Measurements from ENCODE around the gene BABAM2. TPM values are rescaled to one million over a fixed set of nuclear protein-coding genes. Genes with fewer than 3 reads are reported as not detected.

BABAM2 gene
- total and polyA plus RNA-seq, 2 experiments from 2014 or later: 31.8 to 83.3 TPM

DNA sequence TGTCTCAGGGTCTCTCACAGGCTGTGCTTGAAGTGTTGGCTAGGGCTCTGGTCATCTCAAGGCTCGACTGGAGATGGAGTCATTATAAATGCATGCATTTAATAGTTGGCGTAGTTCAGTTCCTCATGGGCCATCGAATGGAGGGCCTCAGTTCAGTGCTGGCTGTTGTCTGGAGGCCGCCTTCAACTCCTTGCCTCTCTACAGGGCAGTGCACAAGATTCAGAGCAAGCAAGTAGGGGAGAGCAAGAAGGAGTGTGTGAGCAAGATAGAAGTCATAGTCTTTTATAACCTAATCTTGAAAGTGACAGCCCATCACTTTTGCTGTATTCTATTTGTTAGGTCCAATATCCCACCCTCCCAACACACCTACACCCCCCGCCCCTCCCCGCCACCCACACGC lies 137.5 kb downstream of the BABAM2 start:
- no peak overlapping the region for H3K27ac ChIP-seq
- no peak overlapping the region for H3K4me3 ChIP-seq
- H3K36me3 ChIP-seq: peaks cover 3% of the 10 kb centered on the region
- H3K9me3 ChIP-seq (ENCODE audit: low read depth): no peaks in the 10 kb centered on the region
- H3K4me1 ChIP-seq (ENCODE audit: low read depth): no peaks in the 10 kb centered on the region
- no peaks in the 10 kb centered on the region for H3K27me3 ChIP-seq
- TF ChIP-seq CTCF (IDR thresholded peaks at IDR 0.05; ENCODE audit: low read depth, low read length): no peak
- DNase-seq (ENCODE audit: low read depth in 1 of 2, low spot score in 1 of 2): no peak

DNA sequence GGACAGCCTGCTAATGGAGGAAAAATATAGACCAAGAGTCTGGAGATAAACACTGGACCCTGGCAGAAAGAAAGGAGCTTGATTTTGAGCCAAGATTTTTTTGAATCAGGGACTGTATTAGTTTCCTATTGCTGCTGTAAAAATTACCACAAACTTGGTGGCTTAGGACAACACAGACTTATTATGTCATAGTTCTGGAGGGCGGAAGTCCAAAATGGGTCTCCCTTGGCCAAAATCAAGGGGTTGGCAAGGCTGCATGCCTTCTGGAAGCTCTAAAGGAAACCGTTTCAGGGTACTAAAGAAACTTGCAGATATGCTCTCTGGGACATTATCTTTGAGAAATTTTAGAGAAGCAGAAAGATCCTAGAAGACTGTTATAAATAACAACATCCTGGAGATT lies 140.1 kb downstream of the BABAM2 start:
- DNase-seq (ENCODE audit: low read depth in 1 of 2, low spot score in 1 of 2): peak in 1 of 2 donors; percentile 13
- Histone ChIP-seq H3K27me3 (no peaks in the 10 kb centered on the region), H3K36me3 (peaks cover 3% of the 10 kb centered on the region), H3K4me3 (no peak overlapping the region), H3K4me1 (ENCODE audit: low read depth) (no peaks in the 10 kb centered on the region), H3K27ac (no peak overlapping the region), H3K9me3 (ENCODE audit: low read depth) (no peaks in the 10 kb centered on the region)
- TF ChIP-seq CTCF (IDR thresholded peaks at IDR 0.05; ENCODE audit: low read depth, low read length): no peak

DNA sequence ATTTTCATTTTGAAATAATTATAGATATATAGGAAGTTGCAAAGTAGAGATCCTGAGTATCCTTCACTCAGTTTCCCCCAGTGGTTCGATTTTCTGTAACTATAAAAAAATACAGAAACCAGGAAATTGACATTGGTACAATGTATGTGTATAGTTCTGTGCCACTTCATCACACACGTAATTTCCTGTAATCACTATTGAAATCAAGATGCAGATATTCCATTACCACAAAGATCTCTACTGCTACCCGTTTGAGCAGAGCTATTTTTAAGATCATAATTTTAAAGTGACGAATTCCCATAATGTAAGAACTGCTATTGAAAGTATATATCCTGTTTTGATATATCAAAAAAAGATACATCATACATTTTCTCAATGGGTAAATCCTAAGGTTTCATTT lies 142.3 kb downstream of the BABAM2 start:
- Histone ChIP-seq H3K4me1 (ENCODE audit: low read depth) (no peaks in the 10 kb centered on the region), H3K4me3 (no peak overlapping the region), H3K27me3 (no peaks in the 10 kb centered on the region), H3K27ac (no peak overlapping the region), H3K9me3 (ENCODE audit: low read depth) (no peaks in the 10 kb centered on the region), H3K36me3 (no peaks in the 10 kb centered on the region)
- no peak for DNase-seq (ENCODE audit: low read depth in 1 of 2, low spot score in 1 of 2)
- no peak for TF ChIP-seq CTCF (IDR thresholded peaks at IDR 0.05; ENCODE audit: low read depth, low read length)

- no peak for TF ChIP-seq CTCF (IDR thresholded peaks at IDR 0.05; ENCODE audit: low read depth, low read length)
- H3K27ac ChIP-seq: no peak overlapping the region
- no peaks in the 10 kb centered on the region for H3K36me3 ChIP-seq
- DNase-seq (ENCODE audit: low read depth in 1 of 2, low spot score in 1 of 2): no peak
- no peaks in the 10 kb centered on the region for H3K9me3 ChIP-seq (ENCODE audit: low read depth)
- H3K4me1 ChIP-seq (ENCODE audit: low read depth): peaks cover 9% of the 10 kb centered on the region
- no peaks in the 10 kb centered on the region for H3K27me3 ChIP-seq
- no peak overlapping the region for H3K4me3 ChIP-seq
These were observed 144.2 kb downstream of the BABAM2 start for GRCh38 chr2:28034696-28035095.

DNA sequence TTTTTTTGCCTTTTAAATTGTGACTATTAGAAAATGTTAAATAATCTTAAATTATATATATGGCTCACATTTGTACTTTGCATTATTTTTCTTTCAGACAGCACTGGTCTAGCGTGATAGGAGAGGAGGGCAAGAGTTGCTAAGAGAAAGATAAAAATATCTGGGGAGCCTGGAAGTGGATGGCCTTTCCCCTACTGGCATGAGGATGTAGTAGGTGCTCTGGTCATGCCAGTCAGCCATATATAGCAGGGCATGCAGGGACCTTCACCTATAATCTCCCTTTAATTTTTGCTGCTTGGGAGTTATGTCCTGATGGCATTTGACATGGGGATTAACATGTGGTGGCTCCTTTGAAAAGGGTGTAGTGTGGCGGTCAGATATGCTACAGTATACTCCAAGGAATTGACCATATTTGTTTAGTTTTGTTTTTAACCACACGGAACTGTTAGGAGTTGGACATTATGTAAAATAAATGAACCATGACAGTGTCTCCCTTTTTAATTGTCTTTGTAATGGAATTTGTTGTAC lies 144.7 kb downstream of the BABAM2 start:
- no peaks in the 10 kb centered on the region for H3K27me3 ChIP-seq
- no peaks in the 10 kb centered on the region for H3K9me3 ChIP-seq (ENCODE audit: low read depth)
- peaks cover 10% of the 10 kb centered on the region for H3K4me1 ChIP-seq (ENCODE audit: low read depth)
- no peak for DNase-seq (ENCODE audit: low read depth in 1 of 2, low spot score in 1 of 2)
- H3K27ac ChIP-seq: no peak overlapping the region
- H3K36me3 ChIP-seq: no peaks in the 10 kb centered on the region
- no peak for TF ChIP-seq CTCF (IDR thresholded peaks at IDR 0.05; ENCODE audit: low read depth, low read length)
- H3K4me3 ChIP-seq: no peak overlapping the region

DNA sequence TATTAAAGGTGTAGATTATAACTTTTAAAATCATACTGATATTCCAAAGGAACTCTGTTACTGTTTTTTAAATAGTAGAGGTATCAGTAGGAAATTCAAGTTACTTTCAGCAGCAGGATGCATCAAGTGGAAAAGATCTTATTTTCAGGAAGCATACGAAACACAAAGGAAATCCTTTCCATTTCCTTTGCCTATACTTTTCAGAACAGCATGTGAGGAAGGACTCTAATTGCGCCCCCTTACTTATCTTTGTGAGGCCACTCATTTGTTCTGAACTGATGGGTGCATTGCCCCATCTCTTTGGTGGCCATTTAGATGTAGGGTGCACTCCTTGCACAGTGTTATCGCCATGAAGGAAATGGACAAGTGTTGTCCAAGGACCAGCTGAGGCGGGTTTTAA lies 145.3 kb downstream of the BABAM2 start:
- H3K9me3 ChIP-seq (ENCODE audit: low read depth): no peaks in the 10 kb centered on the region
- no peak for DNase-seq (ENCODE audit: low read depth in 1 of 2, low spot score in 1 of 2)
- no peaks in the 10 kb centered on the region for H3K36me3 ChIP-seq
- H3K4me1 ChIP-seq (ENCODE audit: low read depth): peaks cover 10% of the 10 kb centered on the region
- no peaks in the 10 kb centered on the region for H3K27me3 ChIP-seq
- no peak overlapping the region for H3K4me3 ChIP-seq
- H3K27ac ChIP-seq: no peak overlapping the region
- TF ChIP-seq CTCF (IDR thresholded peaks at IDR 0.05; ENCODE audit: low read depth, low read length): no peak
